SKM-1 treated with dmso at 0.1 percent for 144 hours (cell line): ENCODE data around the gene OTX1.
A peak's percentile ranks its signal among the peaks of the same experiment; 100 is the strongest.
"Not testable (repeated sequence)": the region's sequence is repeated elsewhere in the genome, so short reads cannot be mapped to it uniquely, and the experiment has no call there.

Experiments used
- DNase-seq: peaks from one replicate; lab custom pipeline; 2025; ENCODE audit not compliant: unreplicated experiment; lab: John Stamatoyannopoulos, UW

OTX1 gene

DNA sequence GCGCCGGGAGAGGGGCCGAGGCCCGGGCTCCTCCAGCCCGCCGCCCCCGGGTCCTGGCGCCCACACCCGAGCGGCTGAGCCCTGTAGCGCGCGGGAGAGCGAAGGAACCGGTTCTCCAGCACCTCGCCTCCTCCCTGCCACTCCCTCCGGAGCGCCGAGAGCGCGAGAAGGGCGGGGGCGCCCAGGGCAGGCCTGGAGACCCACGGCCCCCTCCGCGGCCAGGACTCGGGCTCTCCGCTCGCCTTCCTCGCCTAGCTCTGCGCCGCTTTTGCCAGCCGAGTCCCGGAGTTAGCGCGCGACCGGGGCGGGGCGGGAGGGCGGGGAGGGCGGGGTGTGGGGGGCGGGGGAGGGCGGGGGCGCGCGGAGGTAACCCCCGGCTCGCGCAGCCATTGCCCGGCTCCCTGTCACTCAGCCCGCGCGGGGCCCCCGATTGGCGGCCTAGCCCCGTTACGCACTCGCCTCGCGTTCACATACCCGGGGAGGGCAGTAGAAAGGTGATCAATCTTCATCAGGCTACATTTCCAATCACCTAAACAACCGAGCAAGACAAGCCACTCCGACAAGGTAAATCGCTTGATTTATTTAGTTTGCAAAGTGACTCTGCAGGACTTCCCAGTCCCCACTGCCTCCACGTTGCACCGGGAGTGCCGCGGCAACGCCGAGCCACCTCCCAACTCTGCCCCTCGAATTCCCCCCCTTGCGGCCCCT lies at the start of gene OTX1:
Gene OTX1, plus strand, starts transcription at position 497 of the 708 bp plus-strand sequence. CDS start 2,161 bp downstream, outside the sequence.
- peak; percentile 83 for DNase-seq

DNA sequence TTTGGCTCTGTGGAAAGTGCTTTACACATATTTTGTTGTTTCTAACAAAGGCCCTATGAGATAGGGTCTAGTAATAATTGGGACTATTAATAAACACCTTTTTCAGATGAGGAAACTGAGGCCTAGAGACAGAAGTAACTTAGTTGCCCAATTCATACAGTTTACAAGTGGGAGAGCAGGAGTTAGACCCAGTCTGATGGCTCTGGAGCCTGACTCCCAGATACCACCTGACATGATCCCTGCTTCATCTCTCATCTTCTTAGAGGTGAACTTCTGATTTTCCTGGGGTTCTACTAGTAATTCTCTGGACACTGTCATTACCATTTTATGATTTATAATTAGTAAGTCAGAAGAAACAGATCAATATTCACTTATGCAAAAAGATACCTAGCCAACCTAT lies 49.1 kb upstream of the OTX1 start:
- no peak for DNase-seq

DNA sequence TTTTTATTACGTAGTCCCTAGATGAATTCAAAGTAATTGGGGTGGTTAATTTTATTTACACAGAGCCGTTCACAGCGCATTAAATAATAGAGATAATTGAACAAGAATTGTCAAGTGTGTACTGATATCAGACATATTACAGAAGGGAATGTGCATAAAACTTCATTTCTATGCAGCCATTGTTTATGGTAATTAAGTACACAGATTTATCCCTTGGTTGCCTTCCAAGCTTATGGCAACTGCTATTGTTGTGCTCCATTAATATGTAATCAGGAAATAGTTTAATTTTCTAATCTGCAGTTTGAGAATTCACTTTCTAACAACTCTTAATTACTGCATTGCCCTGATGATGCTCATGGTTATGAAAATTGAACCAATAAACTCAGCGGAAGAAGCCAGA lies 47.3 kb upstream of the OTX1 start:
- DNase-seq, result no peak

DNA sequence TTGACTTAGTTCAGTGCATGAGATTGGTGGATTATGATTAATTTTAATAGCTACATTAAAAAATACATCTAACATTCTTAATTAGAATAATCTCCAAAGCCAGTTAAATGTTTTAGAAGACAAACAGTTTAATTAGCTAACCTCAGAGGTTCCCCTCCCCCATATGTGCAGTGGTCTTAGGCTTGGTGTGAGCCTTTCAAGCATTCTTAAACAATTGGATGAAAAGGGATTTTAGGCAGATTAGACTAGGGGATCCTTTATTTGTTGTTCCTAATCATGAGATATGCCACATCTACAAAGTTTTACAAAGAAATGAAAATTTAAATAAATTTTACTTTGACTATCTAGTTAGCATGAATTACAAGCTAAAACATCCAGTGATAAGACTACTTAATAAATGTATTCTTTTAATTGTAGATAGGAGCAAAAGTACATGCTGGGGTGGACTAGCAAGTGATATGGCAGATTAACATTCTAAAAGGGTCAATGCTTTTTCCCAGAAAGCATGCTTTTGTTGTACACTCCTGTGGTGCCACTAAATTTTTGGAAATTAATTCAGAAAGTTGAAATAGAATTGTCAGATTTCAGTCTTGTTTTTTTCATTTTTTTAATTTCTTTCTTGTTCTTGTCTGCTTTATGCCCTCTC lies 42.7 kb upstream of the OTX1 start:
- no peak for DNase-seq

DNA sequence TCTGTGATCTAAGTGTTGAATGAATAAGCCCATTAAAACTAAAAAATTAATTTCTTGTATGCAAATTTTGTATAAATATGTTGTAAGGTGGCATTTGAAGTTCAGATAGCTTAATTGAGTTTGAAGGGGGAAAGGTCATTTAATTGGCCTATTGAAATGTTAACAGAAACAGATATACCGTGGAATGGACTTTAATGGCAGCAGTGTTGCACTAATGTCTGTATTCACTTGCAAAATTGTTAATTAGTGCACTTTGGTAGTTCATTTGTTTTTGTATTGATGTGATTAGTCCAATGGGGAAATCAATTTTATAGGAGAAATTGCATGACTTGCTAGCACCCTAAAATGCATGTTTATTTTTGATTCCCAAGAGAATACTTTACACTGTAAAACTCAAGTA lies 41.8 kb upstream of the OTX1 start:
- no peak for DNase-seq

DNA sequence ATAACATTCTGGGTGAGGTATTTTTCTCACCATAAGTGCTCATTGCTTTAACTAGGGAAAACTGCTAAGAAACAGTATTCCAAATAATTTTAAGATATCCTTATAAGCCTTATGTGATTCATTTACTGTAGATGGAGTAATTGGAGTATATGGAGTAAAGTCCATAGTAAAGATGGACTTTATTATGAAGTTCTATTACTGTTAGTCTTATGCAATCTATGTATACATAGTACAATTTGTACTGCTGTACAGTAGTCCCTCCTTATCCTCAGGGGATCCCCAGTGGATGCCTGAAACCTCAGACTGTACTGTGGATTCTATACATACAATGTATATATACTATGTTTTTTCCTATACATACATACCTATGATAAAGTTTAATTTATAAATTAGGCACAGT lies 41.1 kb upstream of the OTX1 start:
- DNase-seq, result no peak

DNA sequence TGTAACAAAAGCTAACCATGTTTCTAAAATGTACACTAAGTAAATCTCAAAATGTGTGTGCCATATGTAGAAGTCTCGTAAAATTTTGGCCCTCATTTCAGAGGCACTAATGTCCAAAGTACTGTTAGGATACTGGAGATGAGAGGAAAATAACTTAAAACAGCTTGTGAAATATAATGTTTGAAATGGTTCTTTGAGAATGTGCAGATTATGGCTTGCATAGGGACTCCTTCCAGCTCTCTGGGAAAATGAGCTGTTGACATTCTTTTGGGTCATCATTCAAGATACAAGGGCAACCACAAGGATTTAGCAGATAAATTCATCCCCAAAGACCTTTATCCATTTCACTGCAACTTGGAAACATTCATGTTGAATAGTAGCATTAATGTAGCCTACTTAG lies 38.1 kb upstream of the OTX1 start:
- DNase-seq, result no peak

DNA sequence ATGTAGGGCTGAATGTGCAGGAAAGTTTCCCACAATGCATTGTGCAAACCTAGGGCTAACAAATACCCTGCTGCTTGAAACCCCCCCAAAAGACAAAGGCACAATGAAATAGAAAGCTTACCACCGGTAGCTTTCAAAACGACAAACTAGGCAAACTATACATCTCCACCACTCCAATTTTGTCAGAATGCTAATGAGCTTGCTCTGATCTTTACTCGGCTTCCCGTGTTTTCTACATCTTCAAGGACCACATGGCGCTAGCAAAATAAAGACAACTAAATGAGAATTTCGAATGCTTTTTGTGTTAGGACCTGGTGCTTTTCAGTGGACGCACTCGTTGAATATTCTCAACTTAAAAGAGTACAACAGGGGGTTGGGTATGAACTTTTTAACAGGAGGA lies 37.2 kb upstream of the OTX1 start:
- DNase-seq, result no peak

DNA sequence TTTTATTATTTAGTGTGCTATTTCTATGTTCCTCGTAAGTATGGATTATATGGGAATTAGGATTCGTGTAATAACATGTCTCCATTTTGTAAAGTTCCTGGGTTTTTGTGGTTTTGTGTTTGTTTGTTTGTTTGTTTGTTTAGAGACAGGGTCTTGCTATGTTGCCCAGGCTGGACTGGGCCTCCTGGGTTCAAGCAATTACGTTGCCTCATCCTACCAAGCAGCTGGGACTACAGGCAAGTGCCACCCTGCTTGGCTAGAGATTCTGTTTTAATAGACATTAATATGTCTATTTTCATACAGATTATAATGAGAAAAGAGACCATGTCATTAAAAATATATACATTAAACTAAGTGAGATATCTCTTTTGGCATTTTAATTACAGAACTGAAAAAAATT lies 35.2 kb upstream of the OTX1 start:
- no peak for DNase-seq

DNA sequence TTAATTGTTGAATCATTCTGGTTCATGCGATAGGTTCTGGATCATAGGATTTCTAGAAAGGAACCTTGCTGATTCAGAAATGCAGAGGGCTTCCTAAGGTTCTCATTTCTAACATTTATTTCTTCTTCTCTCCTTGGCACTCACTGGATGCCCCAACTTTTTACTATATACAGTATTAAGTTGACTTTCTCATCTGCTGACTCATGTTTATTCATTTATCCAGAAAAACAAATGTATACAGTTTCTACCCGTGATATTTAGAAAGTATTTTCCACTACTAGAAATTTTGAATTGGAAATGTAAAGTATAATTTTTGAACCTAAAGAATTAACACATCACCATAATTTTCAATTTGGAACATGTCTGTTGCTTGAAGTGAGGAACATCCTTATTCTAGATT lies 32.2 kb upstream of the OTX1 start:
- no peak for DNase-seq

DNA sequence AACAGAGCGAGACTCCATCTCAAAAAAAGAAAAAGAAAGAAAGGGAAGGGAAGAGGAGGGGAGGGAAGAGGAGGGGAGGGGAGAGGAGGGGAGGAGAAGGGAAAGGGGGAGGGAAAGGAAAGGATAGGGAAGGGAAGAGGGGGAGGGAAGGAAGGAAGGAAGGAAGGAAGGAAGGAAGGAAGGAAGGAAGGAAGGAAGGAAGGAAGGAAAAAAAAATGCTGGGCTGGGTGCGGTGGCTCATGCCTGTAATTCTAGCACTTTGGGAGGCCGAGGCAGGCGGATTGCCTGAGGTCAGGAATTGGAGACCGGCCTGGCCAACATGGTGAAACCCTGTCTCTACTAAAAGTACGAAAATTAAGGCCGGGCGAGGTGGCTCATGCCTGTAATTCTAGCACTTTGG lies 30.9 kb upstream of the OTX1 start:
- not testable (repeated sequence) for DNase-seq

DNA sequence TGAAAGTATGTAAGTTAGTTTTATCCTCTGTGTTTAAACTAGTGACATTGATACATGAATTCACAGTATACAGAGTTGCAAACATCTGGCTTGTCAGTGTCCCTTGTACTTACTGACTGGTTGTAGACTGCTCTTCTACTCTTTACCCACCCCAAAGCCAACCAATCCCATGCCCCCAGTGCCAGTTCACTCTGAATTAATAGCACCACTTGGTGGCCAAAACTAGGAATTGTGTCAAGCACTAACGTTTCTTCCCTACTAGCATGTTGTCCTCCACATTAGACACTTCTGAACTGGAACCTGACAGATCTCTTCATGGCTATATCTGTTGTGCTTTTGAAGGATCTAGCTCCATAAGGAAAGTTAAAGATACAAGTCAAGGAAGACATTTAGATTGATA lies 27.2 kb upstream of the OTX1 start:
- no peak for DNase-seq

DNA sequence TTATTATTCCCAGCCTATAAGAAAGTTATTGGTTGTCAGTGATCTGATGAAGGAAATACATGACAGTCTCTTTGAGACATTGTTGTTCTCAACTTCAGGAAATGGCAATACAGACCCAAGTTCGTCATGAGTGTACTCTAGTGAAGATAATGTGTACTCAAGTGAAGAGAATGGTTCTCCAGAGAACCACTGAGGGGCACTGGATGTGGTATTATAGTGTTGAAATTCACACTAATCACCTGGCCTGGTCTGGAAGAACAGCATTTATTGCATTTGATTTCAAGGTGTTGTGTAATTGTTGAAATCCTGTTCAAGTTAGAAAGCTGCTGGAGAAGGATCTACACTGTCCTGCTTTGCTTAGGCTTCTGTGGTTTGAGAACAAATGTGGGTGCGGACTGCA lies 23.4 kb upstream of the OTX1 start:
- no peak for DNase-seq

DNA sequence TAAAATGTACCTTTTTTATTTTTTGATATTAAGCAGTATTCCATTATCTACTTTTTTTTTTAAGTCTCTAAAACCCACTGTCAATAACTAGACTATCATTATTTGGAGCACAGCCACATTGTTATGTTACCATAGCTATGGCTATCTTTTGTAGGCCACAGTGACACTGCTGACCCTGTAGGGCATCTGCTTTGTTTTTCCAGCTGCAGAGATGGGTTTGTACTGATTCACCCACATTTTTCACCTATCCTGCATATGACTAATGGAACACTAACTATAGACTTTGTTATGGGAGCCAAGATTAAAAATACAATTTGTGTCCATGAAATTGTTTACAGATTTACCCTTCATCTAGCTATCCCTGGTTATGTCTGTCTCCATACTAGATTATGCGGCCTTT lies 21.6 kb upstream of the OTX1 start:
- no peak for DNase-seq

DNA sequence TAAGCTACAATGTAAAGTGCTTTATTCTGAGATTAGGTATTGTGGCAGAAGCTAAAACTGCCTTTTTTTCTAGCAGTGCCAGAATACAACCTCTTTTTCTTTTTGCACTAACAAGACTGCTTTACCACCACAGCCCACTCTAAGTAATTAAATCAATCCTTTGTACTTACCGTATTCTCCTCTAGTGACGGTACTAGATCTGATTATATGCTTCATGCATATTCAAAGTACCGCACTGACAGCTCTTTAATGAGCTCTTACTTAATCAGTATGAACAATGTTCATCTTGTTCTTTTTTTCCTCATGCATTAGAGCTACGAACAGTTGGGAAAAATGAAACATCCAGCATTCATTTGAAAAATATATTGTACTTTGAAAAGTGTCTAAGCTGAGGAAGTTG lies 16.1 kb upstream of the OTX1 start:
- no peak for DNase-seq

DNA sequence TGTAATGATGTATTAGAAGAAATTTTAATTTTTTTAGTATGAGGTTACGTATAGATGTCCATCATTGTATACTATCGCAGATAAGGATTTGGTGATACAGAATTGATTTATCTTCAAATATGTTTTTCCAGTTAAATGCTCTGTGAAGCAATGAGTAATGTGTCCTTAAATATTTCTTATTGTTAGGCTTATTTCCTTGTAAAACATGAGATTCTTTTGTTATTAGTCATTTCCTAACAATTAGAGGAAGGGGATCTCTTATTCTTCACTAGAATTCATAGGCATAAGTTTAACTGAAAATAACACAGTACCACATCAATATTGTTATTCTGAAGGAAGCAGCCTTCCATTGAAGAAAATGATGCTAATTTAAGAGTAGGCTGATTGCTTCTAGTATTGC lies 15.5 kb upstream of the OTX1 start:
- no peak for DNase-seq

DNA sequence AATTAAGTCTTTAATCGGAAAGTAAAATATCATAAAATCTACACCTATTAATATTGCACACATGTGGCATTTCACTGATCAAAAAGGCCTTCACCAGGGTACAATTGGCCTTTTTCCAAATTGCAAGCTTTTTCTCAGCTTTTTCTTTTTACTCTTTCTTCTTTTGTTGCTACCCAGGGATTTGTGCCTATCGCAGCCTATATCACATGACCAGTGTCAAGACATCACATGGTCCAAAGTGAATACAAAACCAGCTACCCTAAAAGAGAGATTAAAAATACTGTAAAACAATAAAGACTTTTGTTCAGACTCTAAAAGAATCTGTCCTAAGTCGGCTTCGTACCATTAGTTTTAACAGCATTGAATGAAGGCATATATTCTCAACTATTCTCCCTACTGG lies 15.0 kb upstream of the OTX1 start:
- no peak for DNase-seq

DNA sequence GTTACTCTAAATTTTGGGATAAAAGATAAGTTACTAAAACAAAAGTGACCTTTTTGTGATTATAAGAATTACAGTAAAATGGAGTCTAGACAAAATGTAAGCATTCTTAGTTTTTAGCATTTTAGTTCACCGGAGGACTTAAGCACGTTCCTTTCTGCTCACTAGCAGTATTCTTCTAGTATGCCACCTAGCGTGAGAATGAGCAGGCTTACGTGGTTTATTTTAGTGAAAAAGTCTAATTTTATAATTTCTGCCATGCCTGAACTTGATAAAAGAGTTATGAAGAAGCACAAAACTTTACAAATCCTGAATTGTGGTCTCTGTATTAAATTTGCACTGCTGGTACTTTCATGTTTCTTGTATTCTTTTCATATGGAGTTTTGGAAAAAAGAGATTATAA lies 12.6 kb upstream of the OTX1 start:
- no peak for DNase-seq

DNA sequence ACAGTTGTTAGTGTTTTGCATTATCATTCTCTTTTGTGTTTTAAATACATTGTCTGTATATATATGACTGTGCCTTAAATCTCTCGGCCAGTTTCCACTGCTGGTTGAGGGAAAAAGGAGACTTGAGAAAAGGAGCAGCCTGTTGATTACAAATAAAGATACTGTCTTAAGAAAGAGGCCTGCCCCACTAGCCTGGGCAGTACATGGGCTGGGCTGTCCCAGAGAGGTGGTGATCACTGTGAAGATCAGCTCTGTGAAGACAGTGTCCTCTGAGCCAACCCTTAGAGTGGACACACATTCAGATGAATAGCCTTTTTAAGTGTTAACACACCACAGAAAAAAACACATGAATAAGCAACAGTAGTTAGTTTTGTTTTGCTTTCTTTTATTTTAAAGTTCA lies 10.0 kb upstream of the OTX1 start:
- DNase-seq, result no peak

DNA sequence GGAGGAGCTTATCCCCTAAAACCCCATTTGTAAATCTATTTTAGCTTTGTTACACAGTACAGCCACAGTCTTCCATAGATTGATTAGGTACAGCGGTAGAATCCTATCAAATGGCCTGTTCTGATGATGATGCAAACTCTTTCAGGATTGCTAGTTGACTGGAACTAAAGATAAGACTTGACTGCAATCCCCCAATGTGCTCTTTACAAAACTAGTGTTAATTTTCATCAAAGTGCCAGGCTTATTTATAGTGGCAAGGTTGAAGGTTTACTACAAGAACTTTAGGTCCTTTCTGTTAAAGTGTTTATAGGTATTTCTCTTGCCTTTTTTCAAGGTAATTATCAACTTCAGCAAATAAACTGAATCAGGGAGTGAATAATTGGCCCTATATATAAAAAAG lies 9.0 kb upstream of the OTX1 start:
- no peak for DNase-seq

DNA sequence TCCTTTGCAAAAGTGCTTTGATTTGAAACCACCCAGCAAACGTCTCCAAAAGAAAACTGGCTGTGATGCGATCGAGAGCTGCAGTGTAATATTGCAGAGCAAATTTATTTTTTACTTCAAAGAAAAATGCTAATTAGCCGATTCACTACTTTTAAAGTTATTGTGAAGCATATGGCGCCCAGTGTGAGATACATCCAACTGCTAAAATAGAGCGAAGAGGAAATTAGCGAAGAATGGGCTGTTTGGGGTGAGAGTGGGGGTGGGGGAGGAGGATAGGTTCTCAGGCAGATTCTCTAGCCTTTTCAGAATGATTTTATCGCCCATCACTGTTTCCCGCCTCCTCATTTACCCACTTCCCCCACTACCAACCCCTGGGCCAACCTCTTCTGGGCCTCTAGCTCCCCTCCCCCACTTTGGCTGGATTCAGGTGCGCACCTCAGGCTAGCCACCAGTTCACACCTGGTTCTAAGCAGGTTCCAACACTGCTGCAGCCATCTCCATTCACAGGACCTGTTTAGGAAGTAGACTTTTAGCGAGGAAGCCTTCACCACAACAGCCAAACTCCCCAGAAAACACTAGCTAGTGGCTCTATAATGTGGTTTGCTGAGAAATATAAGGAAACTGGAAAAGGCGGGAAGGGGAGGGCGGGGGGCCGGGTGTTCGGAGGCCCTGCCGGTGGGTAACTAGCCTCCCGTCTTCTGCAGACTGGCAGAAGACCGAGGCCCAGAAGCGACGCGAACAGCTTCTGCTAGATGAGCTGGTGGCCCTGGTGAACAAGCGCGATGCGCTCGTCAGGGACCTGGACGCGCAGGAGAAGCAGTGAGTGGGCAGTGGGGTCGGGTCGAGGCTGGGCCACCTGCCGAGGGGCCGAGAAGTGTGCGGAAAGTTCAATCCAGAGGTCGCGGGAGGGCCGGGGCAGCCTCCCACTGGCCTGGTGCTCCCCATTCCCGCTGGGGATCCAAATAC lies 6.0 kb upstream of the OTX1 start:
- no peak for DNase-seq

DNA sequence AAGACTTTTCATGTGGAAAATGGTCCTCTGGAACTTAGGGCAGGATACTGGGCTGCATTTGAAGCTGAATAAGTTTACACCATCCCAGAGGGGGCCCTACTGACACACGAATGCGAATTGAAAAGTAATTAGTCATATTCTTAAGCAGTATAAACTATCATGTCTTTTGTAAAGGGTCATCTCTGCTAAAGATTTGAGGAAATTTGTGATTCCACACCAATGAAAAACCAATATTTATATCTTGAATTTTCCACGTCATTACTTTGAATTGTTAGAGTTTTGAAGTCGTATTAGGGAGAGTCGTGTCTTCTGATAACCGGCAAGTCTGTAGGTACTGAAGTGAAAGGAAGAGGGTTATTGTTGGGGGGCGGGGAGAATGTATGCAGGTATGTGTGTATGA lies 4.1 kb upstream of the OTX1 start:
- DNase-seq, result no peak
